ENCODE data around the gene PERP.

DNA sequence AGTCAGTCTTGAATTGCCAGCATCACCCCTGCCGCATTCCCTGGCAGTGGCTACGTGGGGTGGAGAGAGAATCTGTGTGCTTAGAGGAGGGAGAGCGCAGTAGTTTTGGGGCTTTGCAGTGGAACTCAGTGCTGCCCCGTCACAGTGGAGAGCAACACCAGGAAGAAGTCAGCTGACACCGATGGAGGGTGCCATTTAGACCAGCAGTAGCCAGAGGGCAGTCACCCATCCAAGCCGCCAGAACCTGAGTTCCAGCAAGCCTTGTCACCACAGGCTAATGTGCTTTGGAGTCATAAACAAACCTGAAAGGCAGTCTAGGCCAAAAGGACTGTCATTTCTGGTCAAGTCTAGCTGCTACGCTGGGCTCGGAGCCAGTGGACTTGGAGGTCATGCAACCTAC is 22.0 kb upstream of the PERP start:
- TF ChIP-seq CTCF (IDR thresholded peaks at IDR 0.05) = no peak
- TF ChIP-seq POLR2A (IDR thresholded peaks at IDR 0.05) = no peak

Measured in right lobe of liver (tissue), 4 donors.